AG09309 (cell line): Measurements from ENCODE around the gene TXLNA.

Experiments used
- DNase-seq: peaks from one replicate; pipeline ENCODE4 v3.0.0-alpha.2; 2010; ENCODE audit warnings: low read depth
- H3K4me3 ChIP-seq: 2 replicates; pipeline ENCODE4 v1.5.1; 2011; ENCODE audit warnings: mild to moderate bottlenecking, low read depth, low read length, moderate library complexity; ENCODE audit not compliant: control insufficient read depth
- CTCF ChIP-seq: IDR thresholded peaks from 2 replicates; pipeline ENCODE4 v1.5.1; 2011; ENCODE audit warnings: mild to moderate bottlenecking, low read depth, low read length, inconsistent platforms; ENCODE audit not compliant: insufficient read depth, control insufficient read depth; ENCODE audit errors: missing control alignments

Gene TXLNA

GRCh38 chr1:32242341-32242851, 62.9 kb downstream of the TXLNA start:
- no peak for DNase-seq
- no peak for TF ChIP-seq CTCF
- no peak overlapping the region for H3K4me3 ChIP-seq

GRCh38 chr1:32246888-32247273, 67.4 kb downstream of the TXLNA start, which contains the start of gene FAM167B:
Gene FAM167B, plus strand, starts transcription at chr1:32247222. Its CDS starts 200 bp downstream, at chr1:32247422.
- no peak for TF ChIP-seq CTCF
- no peak within 1 kb of the TSS for H3K4me3 ChIP-seq
- peak; percentile 80 for DNase-seq

- no peak for TF ChIP-seq CTCF
- DNase-seq: no peak
- H3K4me3 ChIP-seq: no peak overlapping the region
These were observed 68.0 kb downstream of the TXLNA start for GRCh38 chr1:32247452-32247851.
